GM06990 (cell line): ENCODE results near the gene GHSR.

Experiments used
- DNase-seq: peaks from one replicate; pipeline ENCODE4 v3.0.0-alpha.2; 2011; ENCODE audit not compliant: insufficient read length; ENCODE audit errors: extremely low read depth
- H3K27me3 ChIP-seq: replicated peaks from 2 replicates; pipeline ENCODE4 v1.6.0; 2011; ENCODE audit warnings: low read length; ENCODE audit not compliant: control insufficient read depth, insufficient read depth
- H3K36me3 ChIP-seq: 2 replicates; pipeline ENCODE4 v1.5.1; 2011; ENCODE audit warnings: low read length; ENCODE audit not compliant: control insufficient read depth, insufficient read depth
- H3K4me3 ChIP-seq: replicated peaks from 2 replicates; pipeline ENCODE4 v1.5.1; 2011; ENCODE audit warnings: low read depth, mild to moderate bottlenecking, control low read depth, low read length
- CTCF ChIP-seq: IDR thresholded peaks from 2 replicates; pipeline ENCODE4 v1.5.1; 2011; ENCODE audit warnings: low read length, control low read depth, mild to moderate bottlenecking, inconsistent platforms; ENCODE audit not compliant: insufficient read depth, poor library complexity, severe bottlenecking

GHSR gene

GRCh38 chr3:172438186-172438585 lies 10.1 kb downstream of the GHSR start:
- DNase-seq: no peak
- no peak for TF ChIP-seq CTCF
- H3K36me3 ChIP-seq: no peaks in the 10 kb centered on the region

GRCh38 chr3:172437713-172438112 lies 10.5 kb downstream of the GHSR start:
- no peaks in the 10 kb centered on the region; the same call in 1 of the 2 replicates for H3K27me3 ChIP-seq
- no peak for DNase-seq
- no peak overlapping the region for H3K4me3 ChIP-seq
- no peak for TF ChIP-seq CTCF
- no peaks in the 10 kb centered on the region for H3K36me3 ChIP-seq

More at GRCh38 chr3:172438186-172438585, 10.1 kb downstream of the GHSR start:
- Histone ChIP-seq H3K4me3 (no peak overlapping the region), H3K27me3 (no peaks in the 10 kb centered on the region; the same call in 1 of the 2 replicates)

- Histone ChIP-seq H3K4me3 (no peak overlapping the region), H3K27me3 (no peaks in the 10 kb centered on the region), H3K36me3 (no peaks in the 10 kb centered on the region)
- DNase-seq: no peak
- TF ChIP-seq CTCF: no peak
Measured at GRCh38 chr3:172415323-172415722, 32.9 kb downstream of the GHSR start.

GRCh38 chr3:172411478-172411947 lies 36.7 kb downstream of the GHSR start:
- no peak for TF ChIP-seq CTCF
- DNase-seq: no peak
- Histone ChIP-seq H3K36me3 (no peaks in the 10 kb centered on the region), H3K27me3 (no peaks in the 10 kb centered on the region), H3K4me3 (no peak overlapping the region)

GRCh38 chr3:172410702-172411477 lies 37.4 kb downstream of the GHSR start:
- Histone ChIP-seq H3K27me3 (no peaks in the 10 kb centered on the region), H3K4me3 (no peak overlapping the region), H3K36me3 (no peaks in the 10 kb centered on the region)
- no peak for TF ChIP-seq CTCF
- DNase-seq: no peak

- H3K36me3 ChIP-seq: no peaks in the 10 kb centered on the region
- H3K27me3 ChIP-seq: no peaks in the 10 kb centered on the region
- TF ChIP-seq CTCF: no peak
- DNase-seq: no peak
- no peak overlapping the region for H3K4me3 ChIP-seq
Measured at GRCh38 chr3:172407872-172408271, 40.4 kb downstream of the GHSR start.
